Loucy (cell line): Measurements from ENCODE around the gene SECTM1.
"Not testable (repeated sequence)": the region's sequence is repeated elsewhere in the genome, so short reads cannot be mapped to it uniquely, and the experiment has no call there.

Source experiments
- EZH2phosphoT487 ChIP-seq: fragments of 200-600 bp; IDR thresholded peaks from 2 replicates; pipeline ENCODE4 v1.6.1; 2018; ENCODE audit warnings: antibody characterized with exemption, mild to moderate bottlenecking, moderate library complexity, borderline replicate concordance
- TF ChIP-seq, protein P1 (sequence below): fragments of 200-600 bp; sonication (generic); conservative IDR thresholded peaks from 2 replicates; pipeline ENCODE4 v1.5.1; 2014; ENCODE audit warnings: mild to moderate bottlenecking, antibody characterized with exemption, low read length

DNA sequence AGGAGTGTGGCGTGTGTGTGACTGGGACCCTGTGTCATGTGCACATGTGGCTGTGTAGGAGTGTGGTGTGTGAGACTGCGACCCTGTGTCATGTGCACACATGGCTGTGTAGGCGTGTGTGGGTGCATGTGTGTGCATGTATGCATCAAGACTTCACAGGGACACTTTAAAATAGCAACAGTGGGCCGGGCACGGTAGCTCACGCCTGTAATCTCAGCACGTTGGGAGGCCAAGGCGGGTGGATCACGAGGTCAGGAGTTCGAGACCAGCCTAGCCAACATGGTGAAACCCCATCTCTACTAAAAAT is 48.1 kb upstream of the SECTM1 start:
- TF ChIP-seq, protein P1, sequence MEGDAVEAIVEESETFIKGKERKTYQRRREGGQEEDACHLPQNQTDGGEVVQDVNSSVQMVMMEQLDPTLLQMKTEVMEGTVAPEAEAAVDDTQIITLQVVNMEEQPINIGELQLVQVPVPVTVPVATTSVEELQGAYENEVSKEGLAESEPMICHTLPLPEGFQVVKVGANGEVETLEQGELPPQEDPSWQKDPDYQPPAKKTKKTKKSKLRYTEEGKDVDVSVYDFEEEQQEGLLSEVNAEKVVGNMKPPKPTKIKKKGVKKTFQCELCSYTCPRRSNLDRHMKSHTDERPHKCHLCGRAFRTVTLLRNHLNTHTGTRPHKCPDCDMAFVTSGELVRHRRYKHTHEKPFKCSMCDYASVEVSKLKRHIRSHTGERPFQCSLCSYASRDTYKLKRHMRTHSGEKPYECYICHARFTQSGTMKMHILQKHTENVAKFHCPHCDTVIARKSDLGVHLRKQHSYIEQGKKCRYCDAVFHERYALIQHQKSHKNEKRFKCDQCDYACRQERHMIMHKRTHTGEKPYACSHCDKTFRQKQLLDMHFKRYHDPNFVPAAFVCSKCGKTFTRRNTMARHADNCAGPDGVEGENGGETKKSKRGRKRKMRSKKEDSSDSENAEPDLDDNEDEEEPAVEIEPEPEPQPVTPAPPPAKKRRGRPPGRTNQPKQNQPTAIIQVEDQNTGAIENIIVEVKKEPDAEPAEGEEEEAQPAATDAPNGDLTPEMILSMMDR = not testable (repeated sequence)
- not testable (repeated sequence) for TF ChIP-seq EZH2phosphoT487
